CD4-positive, alpha-beta T cell treated with Interleukin-10 for 1 hour (primary cell): Measurements from ENCODE around the gene OLFM1.

ENCODE experiments used
- DNase-seq: peaks from one replicate; pipeline ENCODE4 v3.0.0-alpha.2; 2020

Gene OLFM1

DNA sequence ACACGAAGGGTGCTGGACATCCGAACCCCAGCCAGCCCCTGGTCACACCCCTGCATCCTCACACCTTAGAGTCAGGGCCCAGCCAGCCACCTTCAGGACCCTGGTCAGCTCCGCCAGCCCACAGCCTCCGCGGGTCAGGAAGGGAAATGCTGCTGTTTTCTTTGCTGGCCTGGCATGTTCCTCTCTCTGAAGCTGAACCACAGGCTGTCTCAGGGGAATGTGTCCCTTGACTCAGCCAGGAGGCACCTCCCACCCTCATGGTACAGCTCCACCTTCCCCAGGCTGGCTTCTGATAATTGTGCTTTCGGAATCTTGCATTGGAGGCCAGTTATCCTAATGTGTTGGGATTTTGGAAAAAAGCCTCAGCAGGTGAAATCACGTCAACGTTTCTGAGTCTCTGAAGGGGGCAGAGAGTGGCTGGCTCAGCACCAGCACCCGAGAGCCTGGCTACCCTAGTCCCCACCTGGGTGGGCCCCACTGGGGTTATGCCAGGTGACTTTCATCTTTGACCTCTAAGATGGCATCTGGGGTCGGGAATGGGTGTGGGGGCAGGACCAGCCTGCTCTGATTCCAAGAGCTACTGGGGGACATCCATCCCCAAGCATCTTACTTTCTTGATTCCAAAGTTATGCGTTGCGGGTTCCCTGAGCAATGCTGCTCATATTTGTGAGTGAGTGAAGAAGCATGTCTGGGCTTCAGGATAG is 9.8 kb upstream of the OLFM1 start:
- no peak for DNase-seq

GRCh38 chr9:135078361-135078821 is 9.1 kb upstream of the OLFM1 start:
- no peak for DNase-seq

- no peak for DNase-seq
Measured at GRCh38 chr9:135079018-135079417, 8.4 kb upstream of the OLFM1 start.

DNA sequence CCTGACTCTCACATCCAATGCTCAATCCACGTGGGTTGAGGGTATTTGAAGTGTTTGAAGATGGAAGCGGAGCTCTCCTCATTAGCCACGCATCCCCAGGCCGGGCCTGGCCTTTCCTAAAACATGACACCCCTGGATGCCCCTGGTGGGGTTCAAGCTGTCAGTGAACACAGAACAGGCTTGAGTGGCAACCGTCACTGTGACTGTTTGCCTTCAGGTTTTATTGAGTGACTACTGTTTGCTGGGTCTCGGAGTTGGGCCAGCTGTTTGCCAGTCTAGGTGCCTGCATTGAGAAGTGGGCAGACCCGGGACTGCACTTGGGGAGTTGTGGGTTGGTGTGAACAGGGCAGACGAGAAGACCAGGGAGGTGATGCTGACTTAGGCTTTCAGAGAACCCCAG is 7.8 kb upstream of the OLFM1 start:
- no peak for DNase-seq

DNA sequence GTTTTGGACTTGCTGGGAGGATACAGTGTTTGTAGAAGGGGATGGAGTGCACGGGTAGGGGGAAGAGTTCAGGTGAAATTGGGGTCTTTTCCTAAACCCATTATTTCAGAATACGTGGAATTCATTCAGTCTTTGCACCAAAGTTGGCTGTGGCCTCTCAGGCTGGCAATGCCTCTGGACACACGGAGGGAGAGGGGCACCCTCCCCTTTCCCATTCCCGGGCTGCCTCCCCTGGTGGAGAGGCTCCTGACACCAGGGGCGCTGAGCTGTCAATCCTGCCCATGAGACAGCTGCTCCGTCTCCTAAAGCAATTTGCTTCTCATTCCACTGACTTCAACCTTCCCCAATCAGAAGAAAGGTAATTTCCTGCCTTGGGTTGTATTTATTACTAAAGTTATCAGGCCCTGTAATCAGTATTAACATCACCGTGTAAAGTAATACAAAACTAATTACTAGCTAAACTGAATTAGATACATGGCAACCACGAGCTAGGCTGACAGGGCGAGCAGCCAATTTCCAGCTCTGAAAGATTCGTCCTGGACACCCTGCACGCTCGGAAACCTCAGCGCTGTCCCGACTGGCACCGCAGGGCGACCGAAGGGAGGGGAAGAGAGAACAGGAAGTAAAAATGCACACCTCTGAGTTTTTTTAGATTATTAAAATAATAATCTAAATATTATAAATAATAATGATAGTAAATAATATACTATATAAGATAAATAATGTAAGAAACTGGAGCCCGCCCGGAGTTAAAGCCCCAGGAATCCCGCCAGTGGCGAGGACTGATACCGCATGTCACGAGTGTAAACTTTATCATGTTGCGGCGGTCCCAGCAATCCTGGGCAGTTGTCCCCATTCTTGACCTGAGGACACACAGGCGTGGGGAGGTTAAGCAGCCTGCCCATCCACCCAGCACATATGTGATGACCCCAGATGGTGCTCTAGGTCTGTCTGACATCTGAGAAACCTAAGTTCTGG is 6.9 kb upstream of the OLFM1 start:
- no peak for DNase-seq

DNA sequence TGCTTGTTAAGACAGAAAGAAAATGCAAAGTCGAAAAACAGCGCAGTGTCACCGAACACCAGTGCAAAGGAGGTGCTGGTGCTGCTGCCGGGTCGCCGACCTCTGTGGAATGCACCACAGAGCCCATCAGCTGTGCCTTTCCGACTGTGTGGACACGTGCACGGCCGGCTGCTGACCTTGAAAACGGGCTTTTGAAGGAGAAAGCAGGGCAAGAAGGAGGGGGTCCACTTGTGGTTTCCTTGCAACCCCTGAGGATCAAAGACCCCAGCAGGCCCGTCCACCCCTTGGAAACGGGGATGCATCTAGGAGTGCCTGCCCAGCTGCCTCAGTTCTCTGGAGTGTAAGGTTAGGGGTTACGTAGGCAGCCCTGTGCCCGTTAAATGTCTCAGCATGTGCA is 6.2 kb upstream of the OLFM1 start:
- DNase-seq: no peak

DNA sequence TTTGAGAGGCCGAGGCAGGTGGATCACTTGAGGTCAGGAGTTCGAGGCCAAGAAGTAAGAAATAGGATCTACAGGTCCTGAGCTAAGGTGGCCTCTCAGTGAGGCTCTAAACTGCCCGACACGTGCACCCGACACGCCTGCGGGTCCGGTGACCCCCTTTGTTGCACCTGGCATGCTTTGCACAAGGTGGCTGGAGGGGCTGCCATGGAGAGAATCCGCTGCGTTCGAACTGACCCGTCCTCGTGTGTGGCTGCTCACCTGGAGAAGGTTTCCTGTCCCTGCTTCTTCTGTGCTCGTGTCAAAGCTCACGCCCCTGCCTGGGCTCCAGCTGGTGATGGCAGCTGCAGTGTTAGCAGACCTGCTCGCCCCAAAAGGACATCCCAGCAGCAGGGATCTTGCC is 5.7 kb upstream of the OLFM1 start:
- DNase-seq: no peak

DNA sequence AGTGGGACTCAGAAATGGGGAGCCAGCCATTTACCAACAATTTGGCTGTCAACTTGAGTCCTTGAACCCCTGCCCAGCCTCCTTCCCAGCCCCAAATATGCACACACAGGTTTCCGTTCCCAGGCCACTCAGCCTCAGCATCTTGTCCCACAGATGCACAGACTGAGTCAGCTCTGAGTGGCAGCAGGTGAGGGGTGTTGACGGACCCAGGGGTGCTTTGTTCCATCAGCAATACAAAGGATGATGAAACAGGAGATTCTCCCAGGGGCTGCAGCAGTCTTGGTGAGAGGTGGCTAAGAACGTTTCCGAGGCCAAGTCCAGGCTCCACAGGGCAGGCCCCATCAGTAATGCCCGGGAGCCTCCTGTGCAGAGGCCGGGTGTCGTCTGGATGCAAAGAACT is 4.9 kb upstream of the OLFM1 start:
- no peak for DNase-seq

- no peak for DNase-seq
Measured at GRCh38 chr9:135083241-135083810, 4.1 kb upstream of the OLFM1 start.

GRCh38 chr9:135083831-135084230 is 3.6 kb upstream of the OLFM1 start:
- no peak for DNase-seq

DNA sequence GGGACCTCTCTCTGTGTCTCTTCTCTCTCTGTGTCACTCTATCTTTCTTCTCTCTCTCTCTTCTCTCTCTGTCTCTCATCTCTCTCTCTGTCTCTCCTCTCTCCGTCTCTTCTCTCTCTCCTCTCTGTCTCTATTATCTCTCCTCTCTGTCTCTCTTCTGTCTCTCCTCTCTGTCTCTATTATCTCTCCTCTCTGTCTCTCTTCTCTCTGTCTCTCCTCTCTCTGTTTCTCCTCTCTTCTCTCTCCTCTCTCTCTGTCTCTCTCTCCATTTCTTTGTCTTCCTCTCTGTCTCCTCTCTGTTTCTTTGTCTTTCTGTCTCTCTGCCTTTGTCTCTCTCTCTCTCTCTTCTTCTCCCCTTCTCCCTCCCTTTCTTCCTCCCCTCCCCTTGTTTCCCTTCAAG is 3.2 kb upstream of the OLFM1 start:
- no peak for DNase-seq

- no peak for DNase-seq
Measured at GRCh38 chr9:135084881-135085760, 2.3 kb upstream of the OLFM1 start.

DNA sequence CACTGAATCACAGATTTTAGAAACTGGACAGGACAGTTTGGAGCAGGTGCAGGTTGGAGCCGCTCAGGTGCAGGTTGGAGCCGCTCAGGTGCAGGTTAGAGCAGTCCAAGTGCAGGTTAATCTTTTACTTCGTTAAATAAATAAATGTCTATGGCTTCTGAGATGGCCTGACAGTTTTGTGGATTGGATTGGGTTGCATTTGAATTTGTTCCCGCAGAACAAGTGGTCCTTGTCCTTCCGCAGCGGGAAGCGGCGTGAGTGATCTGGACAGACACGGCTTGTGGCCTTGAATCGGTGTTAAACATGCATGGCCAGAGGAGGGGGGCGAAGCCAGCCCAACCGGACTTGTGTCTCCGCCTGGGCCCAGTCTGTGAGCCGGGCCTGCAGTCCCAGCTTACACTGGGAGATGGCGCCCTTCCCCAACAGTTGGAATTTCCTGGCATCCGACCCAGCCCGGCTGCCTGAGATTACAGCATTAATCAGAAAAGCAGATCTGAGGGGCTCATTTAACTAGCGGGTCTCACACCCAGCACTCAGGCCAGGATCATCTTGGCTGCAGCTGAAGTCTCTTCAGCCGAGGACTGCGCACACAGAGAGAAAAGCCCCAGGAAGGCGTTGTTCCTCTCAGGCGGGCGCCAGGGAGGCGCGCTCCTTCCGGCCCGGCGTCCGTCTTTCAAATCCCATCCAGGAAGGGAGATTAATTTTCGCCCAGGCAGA is 1.5 kb upstream of the OLFM1 start:
- DNase-seq: no peak

GRCh38 chr9:135086597-135087488 is 625 bp upstream of the OLFM1 start:
- no peak for DNase-seq

- DNase-seq: no peak
Measured at GRCh38 chr9:135087899-135088347, 455 bp downstream of the OLFM1 start.

DNA sequence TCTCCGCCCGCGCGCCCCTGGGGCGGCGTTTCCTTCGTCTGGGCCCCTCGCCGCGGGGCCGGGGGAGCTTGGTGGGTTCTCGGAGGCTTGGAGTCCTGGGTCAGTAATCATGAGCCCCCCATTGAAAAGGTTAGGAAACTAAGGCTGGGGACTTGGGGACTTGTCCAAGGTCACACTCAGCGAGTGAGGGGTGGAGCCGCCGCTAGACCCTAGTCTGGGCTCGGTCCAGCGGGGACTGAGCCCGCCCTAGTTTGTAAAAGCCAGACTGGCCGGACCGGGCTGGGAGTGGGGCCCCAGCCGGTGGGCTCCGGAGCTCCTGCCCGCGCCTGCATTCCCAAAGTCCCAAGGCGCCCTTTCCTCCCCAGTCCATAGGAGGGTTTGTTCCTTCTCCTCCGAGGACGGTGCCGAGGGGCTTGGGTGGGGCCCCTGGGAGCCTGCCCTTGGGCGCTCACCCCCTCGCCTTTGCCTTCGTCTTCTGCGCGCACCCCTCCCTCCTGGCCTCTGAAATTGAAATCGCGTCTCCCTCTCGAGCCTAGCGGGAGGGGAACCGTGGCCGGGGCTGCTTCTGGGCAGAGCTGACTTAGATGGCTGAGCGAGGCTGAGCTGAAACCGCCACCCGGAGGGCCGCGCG is 995 bp downstream of the OLFM1 start:
- DNase-seq: no peak

DNA sequence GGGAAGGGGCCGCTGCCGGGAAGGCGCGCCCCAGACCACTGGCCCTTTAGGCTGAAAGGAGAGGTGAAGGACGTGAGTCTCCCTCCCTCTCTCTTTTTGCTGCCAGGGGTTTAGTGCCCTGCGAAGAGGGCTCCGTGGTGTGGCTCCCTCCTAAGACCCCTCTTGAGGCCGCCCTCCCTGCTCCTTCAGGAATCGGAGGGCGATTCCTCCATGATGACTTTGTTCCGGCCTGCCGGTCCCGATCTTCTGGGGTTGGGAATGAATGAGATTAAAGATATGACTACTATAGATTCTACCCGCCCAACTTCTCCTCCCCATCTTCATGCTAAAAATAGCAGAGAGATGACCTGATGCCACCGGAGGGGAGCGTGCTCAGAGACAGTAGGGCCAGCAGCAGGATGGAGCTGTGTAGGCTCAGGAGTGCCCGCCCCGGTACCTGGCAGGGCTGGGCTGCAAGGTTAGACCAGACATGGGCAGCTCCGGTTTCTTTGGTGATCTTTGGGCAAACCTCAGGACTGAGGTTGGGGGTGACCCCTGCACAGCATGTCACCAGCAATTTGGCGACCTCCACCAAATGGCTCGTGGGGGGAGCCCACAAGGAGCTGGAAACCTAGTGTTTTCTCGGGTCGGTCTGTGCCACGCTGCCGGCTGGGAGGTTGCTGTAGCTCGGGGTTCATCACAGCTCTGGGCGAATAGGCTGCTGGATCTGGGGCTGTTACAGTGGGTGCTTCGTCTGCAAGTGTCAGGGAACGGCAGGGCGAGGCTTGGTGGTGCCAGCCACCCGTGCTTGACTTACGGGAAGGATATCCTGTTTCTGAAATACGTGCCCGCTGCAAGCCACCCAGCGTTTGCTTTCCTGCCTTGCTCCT is 1.7 kb downstream of the OLFM1 start:
- no peak for DNase-seq

- no peak for DNase-seq
Measured at GRCh38 chr9:135090081-135090480, 2.6 kb downstream of the OLFM1 start.

- DNase-seq: no peak
Measured at GRCh38 chr9:135090547-135090946, 3.1 kb downstream of the OLFM1 start.
